K562 (cell line): ENCODE measurements around the gene EXOC3L2. TPM values are rescaled to one million over a fixed set of nuclear protein-coding genes. Genes with fewer than 3 reads are reported as not detected.
A peak's percentile ranks its signal among the peaks of the same experiment; 100 is the strongest.

Experiments
- HDAC2 ChIP-seq: fragments of 450-650 bp; IDR thresholded peaks from 2 replicates; pipeline ENCODE4 v1.6.1; 2016; ENCODE audit warnings: mild to moderate bottlenecking
- KLF10 ChIP-seq: fragments of 250-450 bp; sonication (Bioruptor Pico); IDR thresholded peaks from 2 replicates; pipeline ENCODE4 v1.6.1; 2021; ENCODE audit warnings: matching md5 sums
- NR2C1 ChIP-seq, 2 experiments: fragments of 450-650 bp; IDR thresholded peaks; 2 replicates each; pipeline ENCODE4 v1.6.1; 2017; ENCODE audit warnings: mild to moderate bottlenecking in 2 of 2, antibody characterized with exemption in 1 of 2, inconsistent platforms in 1 of 2, missing compliant biosample characterization in 1 of 2, missing genetic modification characterization in 1 of 2
- RAD21 ChIP-seq, 2 experiments: fragments of 250-450 bp in 1 of 2; fragments of 450-650 bp in 1 of 2; sonication (Bioruptor Pico) in 1 of 2; formaldehyde crosslinking in 1 of 2; IDR thresholded peaks in 1 of 2; conservative IDR thresholded peaks in 1 of 2; 2 replicates each; pipeline versions ENCODE4 v1.4.0 to v1.8.0; 2020 to 2022; ENCODE audit warnings: mild to moderate bottlenecking in 2 of 2, moderate library complexity in 1 of 2
- SNRNP70 ChIP-seq: fragments of 200-400 bp; formaldehyde crosslinking; optimal IDR thresholded peaks from 2 replicates; pipeline ENCODE3; 2017; ENCODE audit warnings: low read depth, low read length
- TEAD1 ChIP-seq, 2 experiments: fragments of 450-650 bp in 1 of 2; sonication (generic) in 1 of 2; formaldehyde crosslinking; IDR thresholded peaks; 2 replicates each; pipeline versions ENCODE4 v1.4.0 to v1.8.0; 2020 to 2022; ENCODE audit warnings: mild to moderate bottlenecking in 2 of 2, missing genetic modification reagents in 1 of 2
- TEAD4 ChIP-seq, 2 experiments: sonication (generic) in 1 of 2; formaldehyde crosslinking in 1 of 2; IDR thresholded peaks; 2 replicates each; pipeline versions ENCODE4 v1.6.1 to v1.8.0; 2012 to 2022; ENCODE audit warnings: borderline replicate concordance in 1 of 2, inconsistent platforms in 1 of 2, low read length in 1 of 2, mild to moderate bottlenecking in 1 of 2, missing genetic modification reagents in 1 of 2
- YBX1 ChIP-seq: fragments of 450-650 bp; IDR thresholded peaks from 2 replicates; pipeline ENCODE4 v1.7.1; 2016; ENCODE audit warnings: mild to moderate bottlenecking
- ZBTB7A ChIP-seq: IDR thresholded peaks from 2 replicates; pipeline ENCODE4 v1.6.1; 2011; ENCODE audit warnings: low read depth, mild to moderate bottlenecking, low read length, moderate library complexity, borderline replicate concordance; ENCODE audit not compliant: control insufficient read depth
- ZEB2 ChIP-seq: fragments of 450-650 bp; IDR thresholded peaks from 2 replicates; pipeline ENCODE4 v1.6.1; 2016
- ZNF165 ChIP-seq: fragments of 250-450 bp; sonication (Bioruptor Pico); IDR thresholded peaks from 2 replicates; pipeline ENCODE4 v1.4.0; 2020; ENCODE audit warnings: borderline replicate concordance
- polyA plus RNA-seq, 8 experiments: library from polyadenylated mRNA; depleted of rRNA in 4 of 8; stranded (reverse) in 5 of 8; unstranded in 3 of 8; fragments of >200 nt; fragmentation: Nextera tagmentation in 2 of 8; fragmentation: Illumina TruSeq in 1 of 8; extraction: Ambion mirVana in 2 of 8; extraction: Trizol in 1 of 8; gene quantifications; 2 replicates each; pipeline versions ENCODE4 v1.2.1 to v1.2.3, GENCODE V29; 2011 to 2014; ENCODE audit warnings: inconsistent platforms in 1 of 8, missing spikeins in 1 of 8
- total RNA-seq, 7 experiments: library from RNA; depleted of rRNA in 6 of 7; stranded (reverse); fragments of >200 nt in 6 of 7; fragmentation: Illumina TruSeq in 2 of 7; extraction: Trizol in 2 of 7; gene quantifications; 2 replicates each; pipeline versions ENCODE4 v1.2.1 to v1.2.3, GENCODE V29; 2011 to 2021; ENCODE audit warnings: low replicate concordance in 1 of 7
- TF ChIP-seq, protein P1 (sequence below), 2 experiments: fragments of 450-650 bp; formaldehyde crosslinking in 1 of 2; IDR thresholded peaks; 2 replicates each; pipeline versions ENCODE4 v1.4.0 to v1.6.1; 2014 to 2020; ENCODE audit warnings: mild to moderate bottlenecking in 2 of 2, borderline replicate concordance in 1 of 2, low read depth in 1 of 2
- TF ChIP-seq, protein P2 (sequence below): IDR thresholded peaks from 3 replicates; pipeline ENCODE4 v1.6.1; 2011; ENCODE audit warnings: borderline replicate concordance, mild to moderate bottlenecking, moderate library complexity; ENCODE audit not compliant: insufficient read length; ENCODE audit errors: extremely low read depth

EXOC3L2 gene
- total and polyA plus RNA-seq, 9 of the 15 experiments (the other 6 are each of a cell fraction or from before 2014, with no cell fraction given) = 0.31 to 19.0 (median 2.4) TPM

DNA sequence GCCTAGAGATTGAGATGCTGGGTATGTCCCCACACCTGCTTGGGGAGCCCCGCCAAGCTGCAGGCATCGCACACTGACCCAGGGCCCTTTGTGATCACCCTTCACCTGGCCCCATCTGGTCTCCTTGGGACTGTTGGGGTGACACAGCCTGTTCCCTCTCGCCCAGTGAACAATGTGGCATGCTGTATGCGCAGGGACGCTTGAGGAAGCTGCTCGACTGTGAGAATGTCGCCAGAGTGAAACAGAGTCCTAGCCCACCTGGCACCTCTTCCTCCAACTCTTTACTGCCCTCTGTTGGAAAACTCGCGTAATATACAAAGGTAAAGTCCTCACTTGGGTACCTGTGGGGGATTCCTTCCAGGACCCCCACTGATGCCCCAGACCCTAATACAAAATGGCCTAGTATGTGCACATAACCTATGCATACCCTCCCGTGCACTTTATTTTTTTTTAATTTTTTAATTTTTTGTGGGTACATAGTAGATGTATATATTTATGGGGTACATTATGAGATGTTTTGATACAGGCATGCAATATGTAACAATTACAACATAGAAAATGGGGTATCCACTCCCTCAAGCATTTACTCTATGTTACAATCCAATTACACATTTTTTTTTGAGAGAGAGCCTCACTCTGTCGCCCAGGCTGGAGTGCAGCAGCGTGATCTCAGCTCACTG, 57.6 kb downstream of the EXOC3L2 start (continued):
- TF ChIP-seq, protein P1, sequence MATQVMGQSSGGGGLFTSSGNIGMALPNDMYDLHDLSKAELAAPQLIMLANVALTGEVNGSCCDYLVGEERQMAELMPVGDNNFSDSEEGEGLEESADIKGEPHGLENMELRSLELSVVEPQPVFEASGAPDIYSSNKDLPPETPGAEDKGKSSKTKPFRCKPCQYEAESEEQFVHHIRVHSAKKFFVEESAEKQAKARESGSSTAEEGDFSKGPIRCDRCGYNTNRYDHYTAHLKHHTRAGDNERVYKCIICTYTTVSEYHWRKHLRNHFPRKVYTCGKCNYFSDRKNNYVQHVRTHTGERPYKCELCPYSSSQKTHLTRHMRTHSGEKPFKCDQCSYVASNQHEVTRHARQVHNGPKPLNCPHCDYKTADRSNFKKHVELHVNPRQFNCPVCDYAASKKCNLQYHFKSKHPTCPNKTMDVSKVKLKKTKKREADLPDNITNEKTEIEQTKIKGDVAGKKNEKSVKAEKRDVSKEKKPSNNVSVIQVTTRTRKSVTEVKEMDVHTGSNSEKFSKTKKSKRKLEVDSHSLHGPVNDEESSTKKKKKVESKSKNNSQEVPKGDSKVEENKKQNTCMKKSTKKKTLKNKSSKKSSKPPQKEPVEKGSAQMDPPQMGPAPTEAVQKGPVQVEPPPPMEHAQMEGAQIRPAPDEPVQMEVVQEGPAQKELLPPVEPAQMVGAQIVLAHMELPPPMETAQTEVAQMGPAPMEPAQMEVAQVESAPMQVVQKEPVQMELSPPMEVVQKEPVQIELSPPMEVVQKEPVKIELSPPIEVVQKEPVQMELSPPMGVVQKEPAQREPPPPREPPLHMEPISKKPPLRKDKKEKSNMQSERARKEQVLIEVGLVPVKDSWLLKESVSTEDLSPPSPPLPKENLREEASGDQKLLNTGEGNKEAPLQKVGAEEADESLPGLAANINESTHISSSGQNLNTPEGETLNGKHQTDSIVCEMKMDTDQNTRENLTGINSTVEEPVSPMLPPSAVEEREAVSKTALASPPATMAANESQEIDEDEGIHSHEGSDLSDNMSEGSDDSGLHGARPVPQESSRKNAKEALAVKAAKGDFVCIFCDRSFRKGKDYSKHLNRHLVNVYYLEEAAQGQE (IDR thresholded peaks at IDR 0.05; ENCODE audit: borderline replicate concordance) = peak; percentile 27; the same call in 1 of the 2 replicates
- TF ChIP-seq, protein P1 (CRISPR knock-in tag; IDR thresholded peaks at IDR 0.05; ENCODE audit: low read depth) = no peak
- TF ChIP-seq NR2C1 (IDR thresholded peaks at IDR 0.05) = no peak
- no peak for TF ChIP-seq NR2C1 (tag; IDR thresholded peaks at IDR 0.05)
- TF ChIP-seq YBX1 = no peak
- 0 out of 4 replicates have a peak, but pooled peaks of 1 of the 2 experiments have one; percentile 22 for TF ChIP-seq TEAD1 (CRISPR knock-in tag; IDR thresholded peaks at IDR 0.05)
- TF ChIP-seq, protein P2, sequence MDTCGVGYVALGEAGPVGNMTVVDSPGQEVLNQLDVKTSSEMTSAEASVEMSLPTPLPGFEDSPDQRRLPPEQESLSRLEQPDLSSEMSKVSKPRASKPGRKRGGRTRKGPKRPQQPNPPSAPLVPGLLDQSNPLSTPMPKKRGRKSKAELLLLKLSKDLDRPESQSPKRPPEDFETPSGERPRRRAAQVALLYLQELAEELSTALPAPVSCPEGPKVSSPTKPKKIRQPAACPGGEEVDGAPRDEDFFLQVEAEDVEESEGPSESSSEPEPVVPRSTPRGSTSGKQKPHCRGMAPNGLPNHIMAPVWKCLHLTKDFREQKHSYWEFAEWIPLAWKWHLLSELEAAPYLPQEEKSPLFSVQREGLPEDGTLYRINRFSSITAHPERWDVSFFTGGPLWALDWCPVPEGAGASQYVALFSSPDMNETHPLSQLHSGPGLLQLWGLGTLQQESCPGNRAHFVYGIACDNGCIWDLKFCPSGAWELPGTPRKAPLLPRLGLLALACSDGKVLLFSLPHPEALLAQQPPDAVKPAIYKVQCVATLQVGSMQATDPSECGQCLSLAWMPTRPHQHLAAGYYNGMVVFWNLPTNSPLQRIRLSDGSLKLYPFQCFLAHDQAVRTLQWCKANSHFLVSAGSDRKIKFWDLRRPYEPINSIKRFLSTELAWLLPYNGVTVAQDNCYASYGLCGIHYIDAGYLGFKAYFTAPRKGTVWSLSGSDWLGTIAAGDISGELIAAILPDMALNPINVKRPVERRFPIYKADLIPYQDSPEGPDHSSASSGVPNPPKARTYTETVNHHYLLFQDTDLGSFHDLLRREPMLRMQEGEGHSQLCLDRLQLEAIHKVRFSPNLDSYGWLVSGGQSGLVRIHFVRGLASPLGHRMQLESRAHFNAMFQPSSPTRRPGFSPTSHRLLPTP = no peak
- peak; percentile 45; the same call in 1 of the 2 replicates for TF ChIP-seq TEAD4 (IDR thresholded peaks at IDR 0.05; ENCODE audit: low read length)
- no peak for TF ChIP-seq TEAD4 (CRISPR knock-in tag; IDR thresholded peaks at IDR 0.05; ENCODE audit: borderline replicate concordance)
- TF ChIP-seq ZBTB7A = peak; percentile 82
- TF ChIP-seq HDAC2 = no peak
- no peak for TF ChIP-seq KLF10 (CRISPR knock-in tag)
- peak; percentile 39; the same call in 1 of the 2 replicates for TF ChIP-seq ZEB2
- TF ChIP-seq RAD21 (CRISPR knock-in tag; conservative IDR thresholded peaks at IDR 0.05 in 1 of 2, IDR thresholded peaks at IDR 0.05 in 1 of 2) = peak in 1 of 2 experiments; percentile 72; a peak in 3 of 4 replicates
- TF ChIP-seq ZNF165 (CRISPR knock-in tag) = no peak
- TF ChIP-seq SNRNP70 = no peak
